Breast epithelium (tissue), 4 donors: ENCODE measurements around the gene PTGES2. TPM values are rescaled to one million over a fixed set of nuclear protein-coding genes. Genes with fewer than 3 reads are reported as not detected.

Source experiments
- DNase-seq, 2 donors: peaks; one replicate each; pipeline ENCODE4 v3.0.0-alpha.2; 2019; ENCODE audit warnings: low spot score in 2 of 2
- H3K27ac ChIP-seq, 2 donors: fragments of 200-600 bp; sonication (generic) in 1 of 2; one replicate each; pipeline ENCODE4 v1.5.1; 2016 to 2019; ENCODE audit warnings: mild to moderate bottlenecking in 1 of 2
- H3K27me3 ChIP-seq, 2 donors: fragments of 200-600 bp; sonication (generic) in 1 of 2; one replicate each; pipeline versions ENCODE4 v1.5.1 to v1.6.0; 2017 to 2019; ENCODE audit warnings: control low read depth in 1 of 2, mild to moderate bottlenecking in 1 of 2
- H3K36me3 ChIP-seq: fragments of 200-600 bp; one replicate; pipeline ENCODE4 v1.5.1; 2019
- H3K4me1 ChIP-seq, 2 donors: fragments of 200-600 bp; sonication (generic); one replicate each; pipeline ENCODE4 v1.5.1; 2016 to 2019; ENCODE audit warnings: control low read depth in 1 of 2
- H3K4me3 ChIP-seq, 3 donors: fragments of 200-600 bp; sonication (generic); 1 replicate in 2 of 3; 2 replicates in 1 of 3; pipeline ENCODE4 v1.5.1; 2016 to 2019; ENCODE audit warnings: mild to moderate bottlenecking in 3 of 3, moderate library complexity in 2 of 3
- H3K9me3 ChIP-seq, 2 donors: fragments of 200-600 bp; sonication (generic) in 1 of 2; one replicate each; pipeline ENCODE4 v1.5.1; 2016 to 2019; ENCODE audit warnings: control low read depth in 1 of 2
- CTCF ChIP-seq, 3 donors: fragments of 450-650 bp; IDR thresholded peaks; one replicate each; pipeline ENCODE4 v1.5.1; 2016 to 2017; ENCODE audit warnings: antibody characterized with exemption in 3 of 3, mild to moderate bottlenecking in 3 of 3, moderate library complexity in 3 of 3
- POLR2A ChIP-seq: fragments of 450-650 bp; IDR thresholded peaks from one replicate; pipeline ENCODE4 v1.6.1; 2016; ENCODE audit warnings: antibody characterized with exemption, mild to moderate bottlenecking, moderate library complexity
- POLR2AphosphoS5 ChIP-seq, 3 donors: sonication (generic); formaldehyde crosslinking; IDR thresholded peaks; one replicate each; pipeline ENCODE4 v1.6.1; 2017; ENCODE audit warnings: antibody characterized with exemption in 3 of 3
- intact Hi-C: fragments of 100-400 bp; cut with DNase I; formaldehyde crosslinking; loops from one replicate; pipeline ENCODE4 v1.15.1; 2023; ENCODE audit warnings: low total_unique reads
- total RNA-seq, 3 donors: library from RNA; depleted of rRNA; stranded (reverse); fragments of >200 nt; gene quantifications; one replicate each; pipeline ENCODE4 v1.1.0, GENCODE V29; 2016

The PTGES2 gene
- total RNA-seq, 3 donors from 2014 or later: 35.7 to 86.9 (median 55.0) TPM

DNA sequence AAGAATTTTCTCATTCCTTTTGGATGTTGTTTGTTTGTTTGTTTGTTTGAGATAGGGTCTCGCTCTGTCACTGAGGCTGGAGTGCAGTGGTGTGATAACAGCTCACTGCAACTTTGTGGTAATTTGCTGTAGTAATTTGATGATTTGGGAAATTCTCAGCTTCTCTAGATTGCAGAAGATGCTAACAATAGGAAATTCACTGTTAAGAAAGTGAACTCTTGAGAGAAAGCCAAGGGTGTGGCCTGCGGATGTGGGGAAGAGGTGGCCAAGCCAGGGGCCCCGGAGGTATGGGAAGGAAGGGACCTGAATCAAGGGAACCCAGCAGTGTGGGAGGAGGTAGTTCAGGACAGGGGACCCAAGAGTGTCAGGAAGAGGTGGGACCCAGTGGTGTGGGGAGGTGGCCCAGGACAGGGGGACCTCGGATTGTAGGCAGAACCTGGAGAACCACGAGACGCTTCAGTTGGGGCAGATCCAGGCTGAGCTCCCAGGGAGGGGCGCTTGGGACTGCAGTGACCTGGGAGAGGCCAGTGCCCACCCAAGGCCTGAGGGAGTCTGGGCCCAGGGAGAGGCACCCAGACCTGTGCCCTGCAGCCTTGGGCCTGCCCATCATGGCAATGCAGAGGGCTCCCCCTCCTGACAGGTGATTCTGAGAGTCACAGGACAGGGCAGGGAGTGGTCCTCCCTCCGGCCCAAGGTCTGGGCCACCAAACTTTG is 16.2 kb upstream of the PTGES2 start:
- Histone ChIP-seq H3K27ac (peak overlapping the region in 1 of 2 donors; percentile 21), H3K27me3 (no peaks in the 10 kb centered on the region), H3K4me1 (peaks cover 3 to 9% of the 10 kb centered on the region in 2 donors), H3K36me3 (no peaks in the 10 kb centered on the region), H3K9me3 (no peaks in the 10 kb centered on the region), H3K4me3 (no peak overlapping the region)
- intact Hi-C loops: no loop called here
- no peak for TF ChIP-seq POLR2AphosphoS5 (IDR thresholded peaks at IDR 0.05)
- TF ChIP-seq POLR2A: no peak
- no peak for TF ChIP-seq CTCF (IDR thresholded peaks at IDR 0.05)
- no peak for DNase-seq

DNA sequence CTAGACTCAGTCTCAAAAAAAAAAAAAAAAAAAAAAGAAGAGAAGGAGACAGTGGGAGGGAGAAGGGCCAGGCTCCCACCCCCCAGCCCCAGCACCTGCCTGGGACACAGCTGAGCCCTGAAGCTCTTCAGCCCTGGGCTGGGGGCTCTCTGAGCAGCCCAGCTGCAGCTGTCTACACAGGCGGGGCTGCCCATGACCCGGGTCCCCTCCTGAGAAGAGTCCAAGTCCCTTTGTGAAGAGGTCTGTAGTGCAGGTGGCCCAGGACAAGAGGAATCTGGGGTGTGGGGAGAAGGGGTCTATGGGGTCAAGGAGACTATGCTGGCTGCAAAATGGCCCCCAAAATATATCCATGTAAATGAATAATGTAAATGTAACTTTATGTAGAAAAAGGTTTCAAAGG is 15.1 kb upstream of the PTGES2 start:
- DNase-seq: no peak
- intact Hi-C loops: no loop called here
- H3K36me3 ChIP-seq: no peaks in the 10 kb centered on the region
- H3K27ac ChIP-seq: no peak overlapping the region
- no peaks in the 10 kb centered on the region for H3K27me3 ChIP-seq
- H3K4me1 ChIP-seq: no peaks in the 10 kb centered on the region
- no peaks in the 10 kb centered on the region for H3K9me3 ChIP-seq
- no peak overlapping the region for H3K4me3 ChIP-seq
- TF ChIP-seq CTCF (IDR thresholded peaks at IDR 0.05) (no peak), POLR2A (no peak), POLR2AphosphoS5 (IDR thresholded peaks at IDR 0.05) (no peak)

DNA sequence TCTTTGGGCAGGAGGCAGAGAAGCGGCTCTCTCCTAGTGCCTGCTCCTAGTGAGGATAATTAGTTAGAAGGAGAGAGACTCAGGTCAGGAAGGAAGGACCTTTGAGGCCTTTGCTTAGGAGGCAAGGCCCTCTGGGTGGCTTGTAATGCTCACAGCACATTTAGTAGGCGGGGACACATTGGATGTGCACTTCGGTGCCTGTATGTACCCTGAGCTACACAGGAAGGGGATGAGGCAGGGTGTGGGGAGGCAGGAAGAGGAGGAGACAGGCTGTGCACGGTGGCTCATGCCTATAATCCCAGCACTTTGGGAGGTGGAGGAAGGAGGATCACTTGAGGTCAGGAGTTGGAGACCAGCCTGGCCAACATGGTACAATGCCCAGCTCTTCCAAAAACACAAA is 14.5 kb upstream of the PTGES2 start:
- H3K4me3 ChIP-seq: no peak overlapping the region
- no peaks in the 10 kb centered on the region for H3K27me3 ChIP-seq
- DNase-seq: no peak
- intact Hi-C loops: no loop called here
- H3K36me3 ChIP-seq: no peaks in the 10 kb centered on the region
- H3K9me3 ChIP-seq: no peaks in the 10 kb centered on the region
- H3K27ac ChIP-seq: no peak overlapping the region
- H3K4me1 ChIP-seq: no peaks in the 10 kb centered on the region
- TF ChIP-seq POLR2A (no peak), CTCF (IDR thresholded peaks at IDR 0.05) (no peak), POLR2AphosphoS5 (IDR thresholded peaks at IDR 0.05) (no peak)

- no peaks in the 10 kb centered on the region for H3K27me3 ChIP-seq
- H3K4me3 ChIP-seq: no peak overlapping the region
- intact Hi-C loops: no loop called here
- no peaks in the 10 kb centered on the region for H3K4me1 ChIP-seq
- H3K9me3 ChIP-seq: no peaks in the 10 kb centered on the region
- no peak overlapping the region for H3K27ac ChIP-seq
- DNase-seq: no peak
- H3K36me3 ChIP-seq: no peaks in the 10 kb centered on the region
- no peak for TF ChIP-seq POLR2A
These were observed 14.1 kb upstream of the PTGES2 start for GRCh38 chr9:128141604-128142003.

GRCh38 chr9:128139621-128140020 is 12.1 kb upstream of the PTGES2 start:
- intact Hi-C loops: no loop called here

More at GRCh38 chr9:128139621-128140020, 12.1 kb upstream of the PTGES2 start:
- H3K36me3 ChIP-seq: no peaks in the 10 kb centered on the region
- H3K27ac ChIP-seq: no peak overlapping the region
- H3K27me3 ChIP-seq: no peaks in the 10 kb centered on the region
- H3K4me3 ChIP-seq: no peak overlapping the region
- H3K4me1 ChIP-seq: no peaks in the 10 kb centered on the region
- TF ChIP-seq POLR2AphosphoS5 (IDR thresholded peaks at IDR 0.05) (no peak), CTCF (IDR thresholded peaks at IDR 0.05) (no peak), POLR2A (no peak)
- H3K9me3 ChIP-seq: no peaks in the 10 kb centered on the region
- DNase-seq: no peak
